ENCODE results near the gene WWOX.

WWOX gene

DNA sequence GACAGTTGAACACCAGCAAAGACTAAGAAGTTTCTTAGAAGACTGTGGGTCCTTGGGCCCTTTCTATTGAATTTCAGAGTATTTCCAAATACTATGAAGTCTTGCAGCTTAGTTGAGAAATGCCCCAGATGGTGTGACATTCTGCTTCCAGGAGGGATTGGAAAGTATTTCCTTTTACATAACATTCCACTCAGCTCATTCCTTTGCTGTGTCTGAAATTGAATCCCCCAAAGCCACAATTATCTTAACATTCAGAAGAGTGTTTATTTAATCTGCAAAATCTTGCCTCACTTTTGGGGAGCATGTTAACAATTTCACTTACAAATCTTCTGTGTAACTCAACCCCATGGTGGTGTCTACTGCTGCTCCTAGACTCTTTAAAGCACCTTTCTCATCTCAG, 307.7 kb downstream of the WWOX start:
- DNase-seq, result no peak

DNA sequence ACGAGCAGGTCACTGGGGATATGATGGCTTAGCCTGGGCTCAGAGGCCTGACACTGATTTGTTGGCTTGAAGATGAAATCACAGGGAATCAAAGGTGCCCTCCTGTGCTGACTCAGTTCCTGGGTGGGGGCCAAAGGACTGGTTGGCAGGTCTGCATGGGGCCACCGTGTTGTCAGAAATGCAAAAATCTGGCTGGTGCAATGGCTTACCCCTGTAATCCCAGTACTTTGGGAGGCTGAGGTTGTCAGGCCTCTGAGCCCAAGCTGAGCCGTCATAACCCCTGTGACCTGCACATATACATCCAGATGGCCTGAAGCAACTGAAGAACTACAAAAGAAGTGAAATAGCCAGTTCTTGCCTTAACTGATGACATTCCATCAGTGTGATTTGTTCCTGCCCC, 314.2 kb downstream of the WWOX start:
- DNase-seq, result no peak

DNA sequence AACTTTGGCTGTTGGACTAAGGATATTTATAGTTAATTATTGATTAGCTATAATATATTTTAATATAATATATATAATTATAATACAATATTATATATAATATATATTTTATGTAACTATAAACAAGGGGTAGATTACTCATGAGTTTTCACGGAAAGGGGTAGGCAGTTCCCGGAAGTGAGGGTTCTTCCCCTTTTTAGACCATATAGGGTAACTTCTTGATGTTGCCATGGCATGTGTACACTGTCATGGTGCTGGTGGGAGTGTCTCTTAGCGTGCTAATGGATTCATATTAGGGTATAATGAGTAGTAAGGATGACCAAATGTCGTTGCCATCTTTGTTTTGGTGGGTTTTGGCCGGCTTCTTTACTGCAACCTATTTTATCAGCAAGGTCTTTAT, 315.6 kb downstream of the WWOX start:
- no peak for DNase-seq

DNA sequence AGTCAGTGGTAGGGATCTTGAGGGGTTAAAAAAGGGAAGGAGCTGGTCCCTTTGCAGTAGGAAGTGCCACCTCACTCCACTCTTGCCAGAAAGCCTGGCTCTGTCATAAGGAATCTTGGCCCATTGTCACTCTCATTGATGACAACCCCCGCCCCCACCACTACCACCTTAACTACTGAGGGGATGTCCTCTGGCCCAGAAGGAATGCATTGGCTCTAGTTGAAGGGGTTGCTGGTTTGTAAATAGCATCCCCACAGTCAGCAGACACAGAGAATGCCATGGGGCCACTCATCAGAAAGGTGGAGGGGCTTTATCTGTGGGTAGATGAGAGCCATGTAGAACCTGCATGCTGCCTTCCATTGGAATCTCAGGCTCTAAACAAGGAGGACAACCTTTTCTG, 316.2 kb downstream of the WWOX start:
- DNase-seq, result no peak

DNA sequence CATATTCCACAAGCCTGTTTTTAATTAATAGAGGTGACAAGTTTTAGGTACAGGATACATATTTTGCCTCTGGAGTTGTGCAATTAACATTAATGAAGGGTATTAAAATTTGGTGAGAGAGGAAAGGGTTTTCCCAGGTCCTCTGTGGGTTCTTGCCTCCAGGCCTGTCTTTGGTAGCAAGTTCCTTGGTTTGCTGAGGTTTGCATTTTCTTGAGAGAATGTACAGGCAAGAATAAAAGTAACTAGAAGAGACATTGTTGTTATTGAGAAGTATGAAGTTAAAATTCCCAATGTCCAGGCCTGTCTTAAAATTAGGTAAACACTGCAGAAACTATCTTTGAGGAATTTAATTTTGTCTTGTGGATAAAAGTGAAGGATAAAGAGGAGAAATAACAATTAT, 316.9 kb downstream of the WWOX start:
- DNase-seq, result no peak

DNA sequence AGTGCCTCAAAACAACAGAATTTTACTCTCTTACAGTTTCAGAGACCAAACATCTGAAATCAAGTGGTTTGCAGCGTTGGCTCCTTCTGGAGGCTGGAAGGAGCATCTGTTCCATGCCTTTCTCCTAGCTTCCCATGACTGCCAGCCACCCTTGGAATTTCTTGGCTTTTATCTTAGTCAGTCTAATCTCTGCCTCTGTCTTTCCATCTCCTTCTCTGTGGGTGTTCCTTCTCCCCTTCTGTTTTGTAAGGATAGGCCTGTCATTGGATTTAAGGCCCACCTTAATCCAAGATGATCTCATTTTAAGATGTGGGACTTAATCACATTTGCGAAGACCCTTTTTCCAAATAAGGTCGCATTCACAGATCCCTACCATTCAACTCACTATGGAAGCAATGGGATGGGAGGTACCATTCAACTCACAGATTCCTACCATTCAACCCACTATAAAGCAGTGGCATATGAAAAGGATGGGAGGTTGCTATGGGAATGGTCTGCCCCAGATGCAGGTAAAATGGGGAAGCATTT, 321.8 kb downstream of the WWOX start:
- DNase-seq, result no peak

DNA sequence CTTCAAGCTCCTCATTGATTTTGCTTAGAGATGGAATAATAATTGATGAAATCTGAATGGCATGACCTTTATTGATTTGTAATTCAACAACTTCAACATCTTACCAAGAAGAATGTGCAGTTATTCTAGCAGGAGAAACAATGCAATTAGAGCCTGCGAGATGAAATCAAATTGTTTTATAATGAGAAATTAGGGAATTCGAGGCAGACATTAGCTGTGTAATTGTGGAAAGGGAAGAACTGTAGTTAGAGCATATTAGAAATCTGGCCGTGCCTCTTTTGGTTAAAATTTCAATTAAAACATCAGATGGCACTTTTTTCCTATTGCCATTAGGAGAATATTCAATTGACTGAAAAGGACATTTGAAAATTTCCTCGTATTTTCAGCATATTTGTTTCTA, 325.8 kb downstream of the WWOX start:
- DNase-seq, result no peak

DNA sequence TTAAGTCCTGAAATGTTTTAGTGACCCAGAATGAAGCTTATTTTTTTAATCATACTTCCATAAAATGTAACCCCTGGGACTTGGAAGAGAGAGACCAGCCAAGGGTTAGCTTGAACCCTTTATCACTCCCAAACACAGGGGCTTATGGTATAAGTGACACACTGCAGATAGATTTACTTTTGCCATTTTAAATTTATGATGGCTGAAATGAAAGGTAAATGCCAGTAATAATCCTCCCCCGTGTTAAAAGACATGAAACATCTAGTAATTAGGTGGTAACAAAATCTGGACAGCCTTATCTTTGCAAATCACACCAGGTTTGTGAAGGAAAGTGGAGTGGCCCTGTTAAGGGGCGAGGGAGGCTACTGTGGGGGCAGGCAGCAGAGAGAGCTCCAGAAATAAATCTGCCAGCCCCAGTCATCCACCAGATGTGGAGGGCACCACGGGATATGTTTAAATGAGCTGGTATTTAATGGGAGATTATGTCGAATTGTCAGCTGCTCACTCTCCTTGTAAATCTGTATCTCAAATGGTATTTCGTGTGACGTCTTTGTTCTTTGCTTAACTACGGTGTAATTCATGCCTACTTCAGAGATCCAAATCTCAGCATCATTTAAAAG, 326.5 kb downstream of the WWOX start:
- DNase-seq, result no peak

DNA sequence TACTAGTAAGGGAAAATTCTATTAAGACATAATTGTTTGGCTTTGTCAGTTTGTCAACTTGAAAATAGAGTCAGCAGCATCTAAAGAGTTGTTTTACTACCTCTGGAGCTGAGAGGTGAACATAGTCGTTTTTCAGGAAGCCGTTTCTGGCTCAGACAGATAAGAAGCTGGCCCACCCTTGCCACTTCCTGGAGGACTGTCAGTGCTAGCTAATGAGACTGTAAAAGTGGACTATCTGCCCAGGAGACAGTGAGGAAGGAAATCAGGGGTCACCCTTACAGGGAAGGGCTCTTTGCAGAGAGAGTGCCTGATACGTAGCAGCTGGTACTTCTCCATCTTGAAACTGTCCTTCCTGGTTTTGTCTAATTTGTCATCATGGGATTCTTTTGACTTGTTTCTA, 328.7 kb downstream of the WWOX start:
- DNase-seq, result no peak

DNA sequence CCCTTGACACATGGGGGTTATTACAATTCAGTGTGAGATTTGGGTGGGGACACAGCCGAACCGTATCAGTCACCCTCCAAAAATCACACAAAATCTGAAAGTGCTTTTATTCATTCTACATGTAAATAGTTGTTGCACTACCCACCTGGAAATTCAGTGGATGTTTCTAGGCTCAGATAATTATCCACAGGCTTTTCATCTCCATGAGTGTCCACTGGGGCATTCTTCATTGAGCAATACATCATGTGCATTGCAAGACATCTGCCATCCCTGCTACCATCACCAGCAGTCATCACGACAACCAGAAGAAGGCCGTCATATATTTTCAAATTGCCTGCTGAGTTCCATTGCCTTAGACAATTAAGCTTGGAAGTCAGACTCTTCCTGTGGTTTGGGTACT, 330.8 kb downstream of the WWOX start:
- no peak for DNase-seq

DNA sequence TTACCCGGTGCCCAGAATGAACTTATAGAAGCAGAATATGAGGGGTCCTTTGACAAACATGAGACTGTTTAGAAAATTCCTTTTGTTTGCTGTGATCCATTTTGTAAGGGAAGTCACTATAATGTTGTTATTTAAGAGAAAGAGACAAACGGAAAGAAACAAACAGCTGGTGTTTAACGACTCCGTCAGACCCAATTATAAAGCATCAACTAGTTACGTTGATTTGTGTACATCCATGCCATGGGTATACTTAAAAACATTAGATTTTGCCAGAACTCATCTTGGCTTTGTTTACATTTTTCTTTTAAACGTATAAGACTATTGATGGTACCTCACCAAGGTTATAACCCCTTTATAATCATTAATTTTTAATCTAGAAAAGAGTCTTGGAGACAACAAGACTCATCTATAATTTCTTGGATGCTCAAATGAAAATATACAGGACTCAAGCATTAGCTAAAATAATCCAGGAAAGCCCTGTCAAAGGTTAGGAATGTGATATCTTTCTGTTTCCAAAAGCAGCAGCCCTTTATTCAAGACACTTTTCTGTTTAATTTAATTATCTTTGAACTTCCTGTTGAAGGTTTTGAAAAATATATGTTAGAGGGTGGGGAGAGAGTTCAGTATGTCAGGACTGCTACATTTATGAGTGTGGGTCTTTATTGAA, 331.7 kb downstream of the WWOX start:
- no peak for DNase-seq

DNA sequence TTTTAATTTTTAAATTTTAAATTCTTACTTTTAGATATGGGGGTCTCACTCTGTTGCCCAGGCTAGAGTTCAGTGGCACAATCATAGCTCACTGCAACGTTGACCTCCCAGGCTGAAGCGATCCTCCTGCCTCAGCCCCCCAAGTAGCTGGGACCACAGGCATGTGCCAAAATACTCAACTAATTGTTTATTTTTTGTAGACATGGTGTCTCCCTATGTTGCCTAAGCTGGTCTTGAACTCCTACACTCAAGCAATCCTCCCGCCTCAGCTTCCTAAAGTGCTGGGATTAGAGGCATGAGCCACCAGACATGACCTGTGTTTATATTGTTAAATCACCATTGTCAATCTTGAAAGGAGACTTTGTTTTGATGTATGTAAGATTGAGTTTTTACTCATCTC, 332.2 kb downstream of the WWOX start:
- DNase-seq, result no peak

DNA sequence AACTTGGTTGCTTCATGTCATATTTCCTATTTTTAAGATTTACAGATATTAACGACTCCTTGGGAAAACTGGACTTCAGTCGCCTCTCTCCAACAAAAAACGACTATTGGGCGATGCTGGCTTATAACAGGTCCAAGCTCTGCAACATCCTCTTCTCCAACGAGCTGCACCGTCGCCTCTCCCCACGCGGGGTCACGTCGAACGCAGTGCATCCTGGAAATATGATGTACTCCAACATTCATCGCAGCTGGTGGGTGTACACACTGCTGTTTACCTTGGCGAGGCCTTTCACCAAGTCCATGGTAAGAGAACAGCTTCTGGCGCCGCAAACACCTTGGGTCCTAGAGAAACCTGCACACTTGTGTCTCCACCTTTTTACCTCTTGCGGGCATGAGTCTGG, 333.0 kb downstream of the WWOX start:
- DNase-seq, result no peak

DNA sequence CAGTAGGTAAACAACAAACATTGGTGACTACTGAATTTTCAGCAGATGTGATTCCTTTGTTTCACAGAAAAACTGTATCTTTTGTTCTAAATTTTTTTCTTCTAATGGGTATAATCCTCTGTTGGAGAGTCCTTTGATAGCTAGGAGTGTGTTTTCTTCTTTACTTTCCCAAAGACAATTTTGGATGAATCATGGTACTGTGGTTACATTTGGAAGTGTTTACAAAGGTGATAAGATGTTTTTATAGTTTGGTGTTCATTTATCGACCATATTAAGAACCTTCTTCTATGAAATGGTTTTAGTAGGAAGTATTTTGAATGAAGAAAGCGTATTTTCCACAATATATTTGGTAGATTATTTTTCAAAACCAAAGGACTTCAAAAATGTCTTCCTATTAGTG, 333.7 kb downstream of the WWOX start:
- DNase-seq, result no peak

DNA sequence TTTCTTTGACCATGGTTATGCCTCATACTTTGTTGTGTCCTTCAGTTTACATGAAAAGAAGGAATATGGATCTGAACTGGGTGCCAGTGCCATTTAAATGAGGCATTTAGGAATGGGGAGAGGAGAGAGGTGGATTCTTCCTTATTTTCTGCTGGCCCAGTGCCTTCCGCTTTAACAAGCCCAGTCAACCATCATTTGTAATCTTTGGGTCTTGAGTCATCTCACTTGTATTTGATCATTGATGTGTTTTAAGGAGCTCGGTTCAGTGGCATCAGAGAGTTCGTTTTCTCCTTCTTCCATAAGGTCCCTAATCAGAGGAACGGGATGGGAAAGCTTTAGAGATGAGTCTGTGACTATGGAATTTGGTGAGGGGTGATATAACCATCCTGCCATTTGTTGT, 334.9 kb downstream of the WWOX start:
- DNase-seq, result no peak

DNA sequence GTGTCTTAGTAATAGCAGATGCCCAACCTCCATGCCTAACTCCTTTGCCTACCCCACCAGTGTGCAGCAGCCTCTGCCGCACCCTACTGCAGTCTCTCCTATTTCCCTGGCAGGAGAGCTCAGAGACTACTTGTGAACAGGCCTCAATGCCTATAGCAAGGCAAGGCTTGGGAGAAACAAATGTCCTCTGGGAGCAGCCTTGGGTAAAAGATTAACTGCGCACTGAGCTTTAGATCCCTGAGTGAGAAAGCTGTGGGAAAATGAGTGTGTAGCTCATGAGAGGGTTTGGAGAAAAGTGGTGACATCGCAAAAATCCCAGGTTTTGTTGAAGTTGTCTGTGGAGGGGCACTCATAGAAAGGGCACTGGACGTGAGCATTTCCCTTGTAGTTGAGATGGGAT, 335.8 kb downstream of the WWOX start:
- DNase-seq, result no peak

DNA sequence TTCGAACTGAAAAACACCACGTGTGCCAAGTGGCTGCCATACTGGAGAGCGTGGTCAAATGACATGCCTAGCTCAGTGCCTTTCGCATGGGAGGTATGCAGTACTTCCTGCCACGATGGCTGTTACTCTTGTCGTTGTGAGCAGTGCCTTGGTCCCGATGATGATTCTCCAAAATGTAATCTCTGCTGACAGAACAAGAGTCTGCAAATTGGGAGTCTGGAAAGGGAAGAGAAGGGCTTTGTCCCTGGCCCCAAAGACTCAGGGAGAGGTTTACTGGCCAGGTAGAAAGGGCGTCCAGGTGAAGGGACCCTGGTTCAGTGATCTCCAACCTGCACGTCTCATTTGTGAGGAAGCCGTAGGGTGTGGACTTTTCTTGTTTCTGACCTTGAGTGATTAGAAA, 336.6 kb downstream of the WWOX start:
- no peak for DNase-seq

DNA sequence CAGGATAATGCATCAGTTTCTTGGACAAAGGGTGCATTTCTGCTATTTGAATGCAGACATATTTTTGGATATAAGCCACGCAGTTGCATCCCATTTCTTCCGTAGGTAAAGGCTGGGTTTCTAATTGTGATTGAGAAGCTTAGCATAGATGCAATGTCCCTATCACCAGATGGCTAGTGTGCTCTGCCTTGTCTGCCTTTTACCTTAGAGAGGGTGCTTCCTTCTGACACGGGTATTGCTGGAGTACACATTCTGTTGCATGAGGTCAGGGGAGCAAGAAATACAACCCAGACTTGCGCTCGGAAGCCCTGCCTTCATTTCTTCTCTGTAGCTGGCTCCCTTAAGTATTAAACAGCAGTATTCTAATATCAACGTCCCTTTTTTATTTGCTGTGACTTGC, 337.4 kb downstream of the WWOX start:
- no peak for DNase-seq

DNA sequence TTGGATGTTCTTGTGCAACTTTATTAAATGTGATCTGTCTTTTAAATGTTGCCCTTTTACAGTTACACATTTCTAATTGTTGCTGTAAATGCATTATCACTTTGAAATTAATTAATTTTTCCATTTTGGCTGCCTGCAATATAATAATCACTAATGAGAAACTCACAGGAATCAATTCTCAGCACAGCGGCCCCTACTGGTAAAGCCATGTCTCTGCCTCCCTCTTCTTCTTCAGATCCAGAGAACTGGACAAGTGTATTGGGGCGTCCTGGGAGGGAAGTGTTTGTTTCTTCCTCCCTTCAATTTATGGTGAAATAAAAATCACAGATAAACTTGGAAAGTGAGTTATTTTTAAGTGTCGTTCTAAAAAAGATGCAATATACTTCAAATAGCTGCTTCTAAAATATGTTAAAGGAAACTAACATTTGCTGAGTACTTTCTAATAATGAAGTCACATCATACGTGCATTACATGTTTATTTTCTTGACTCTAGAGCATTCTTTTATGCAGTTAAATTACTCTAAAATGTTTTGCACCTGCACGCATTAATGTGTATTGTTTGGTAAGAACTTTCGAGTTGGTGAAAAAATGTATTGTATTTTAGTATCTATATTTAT, 338.0 kb downstream of the WWOX start:
- DNase-seq, result peak; percentile 54

DNA sequence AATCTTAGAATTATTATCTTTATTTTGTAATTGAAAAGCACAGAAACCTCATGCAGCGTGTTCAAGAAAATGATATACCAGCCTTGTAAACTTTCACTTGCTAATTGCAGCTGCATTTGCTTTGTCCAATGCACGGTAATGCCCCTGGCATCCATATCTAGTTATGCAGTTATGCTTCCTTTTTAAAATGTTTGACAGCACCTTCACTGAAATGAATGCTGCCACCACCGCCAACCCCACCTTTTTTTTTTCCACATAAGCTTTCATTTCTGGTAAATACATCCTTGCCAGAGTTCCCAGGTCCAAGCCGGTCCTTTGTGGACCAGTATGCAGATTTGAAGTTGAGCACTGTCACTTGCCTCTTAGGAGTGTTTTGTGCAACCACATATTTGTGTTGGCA, 338.8 kb downstream of the WWOX start:
- no peak for DNase-seq

DNA sequence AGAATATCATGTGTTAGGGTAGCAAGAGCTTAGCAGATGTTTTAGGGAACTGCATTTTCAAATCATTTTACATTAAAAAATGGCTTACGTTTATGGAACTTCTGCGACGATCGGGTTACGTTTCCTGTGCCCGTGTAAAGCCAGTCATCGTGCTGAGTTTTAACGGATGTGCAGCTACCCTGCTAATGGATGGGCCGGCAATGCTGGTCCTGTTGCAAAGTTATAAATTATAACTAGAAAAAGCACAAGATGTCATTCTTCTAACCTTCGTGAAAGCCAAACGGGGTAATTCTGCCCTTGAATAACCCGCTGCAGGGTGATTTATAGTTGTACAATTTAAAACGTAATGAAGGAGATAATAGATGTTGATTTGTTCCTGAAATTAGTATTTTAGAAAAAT, 339.2 kb downstream of the WWOX start:
- no peak for DNase-seq

DNA sequence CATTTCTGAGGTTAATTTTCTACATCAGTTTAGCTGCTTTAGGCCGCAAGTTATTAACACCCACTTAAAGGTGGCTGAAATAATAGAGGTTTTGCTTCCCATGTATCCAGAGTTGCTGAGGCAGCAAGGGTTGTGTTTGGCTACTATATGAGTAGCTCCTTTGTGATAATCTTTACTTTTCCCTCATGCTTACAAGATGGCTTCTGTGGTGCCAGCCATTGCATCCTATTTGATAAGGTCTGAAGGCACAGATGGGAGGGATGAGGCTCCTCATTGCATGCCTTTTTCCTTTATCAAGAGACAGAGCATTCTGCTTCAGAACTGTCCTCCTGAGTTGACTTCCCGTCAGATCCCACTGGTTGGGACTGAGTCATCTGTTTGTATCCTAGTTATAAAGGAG, 340.2 kb downstream of the WWOX start:
- no peak for DNase-seq

DNA sequence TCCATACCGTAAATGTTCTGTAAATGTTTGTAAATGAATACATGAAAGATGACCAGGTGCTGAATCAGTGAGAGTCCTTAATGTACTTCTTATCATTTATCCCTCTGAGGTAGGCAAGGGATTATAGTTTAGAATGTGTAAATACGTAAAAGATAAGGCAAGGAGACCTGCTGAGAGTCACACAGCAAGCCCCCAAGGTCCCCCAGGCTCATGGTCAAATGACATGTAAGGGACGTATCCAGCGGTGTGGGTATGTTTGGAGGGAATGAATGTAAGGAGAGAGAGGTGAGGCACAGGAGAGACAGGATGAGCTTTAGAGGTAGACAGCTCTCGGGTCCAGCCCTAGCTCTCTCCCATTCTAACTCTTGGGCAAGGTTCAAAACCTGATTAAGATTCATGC, 341.8 kb downstream of the WWOX start:
- DNase-seq, result no peak

DNA sequence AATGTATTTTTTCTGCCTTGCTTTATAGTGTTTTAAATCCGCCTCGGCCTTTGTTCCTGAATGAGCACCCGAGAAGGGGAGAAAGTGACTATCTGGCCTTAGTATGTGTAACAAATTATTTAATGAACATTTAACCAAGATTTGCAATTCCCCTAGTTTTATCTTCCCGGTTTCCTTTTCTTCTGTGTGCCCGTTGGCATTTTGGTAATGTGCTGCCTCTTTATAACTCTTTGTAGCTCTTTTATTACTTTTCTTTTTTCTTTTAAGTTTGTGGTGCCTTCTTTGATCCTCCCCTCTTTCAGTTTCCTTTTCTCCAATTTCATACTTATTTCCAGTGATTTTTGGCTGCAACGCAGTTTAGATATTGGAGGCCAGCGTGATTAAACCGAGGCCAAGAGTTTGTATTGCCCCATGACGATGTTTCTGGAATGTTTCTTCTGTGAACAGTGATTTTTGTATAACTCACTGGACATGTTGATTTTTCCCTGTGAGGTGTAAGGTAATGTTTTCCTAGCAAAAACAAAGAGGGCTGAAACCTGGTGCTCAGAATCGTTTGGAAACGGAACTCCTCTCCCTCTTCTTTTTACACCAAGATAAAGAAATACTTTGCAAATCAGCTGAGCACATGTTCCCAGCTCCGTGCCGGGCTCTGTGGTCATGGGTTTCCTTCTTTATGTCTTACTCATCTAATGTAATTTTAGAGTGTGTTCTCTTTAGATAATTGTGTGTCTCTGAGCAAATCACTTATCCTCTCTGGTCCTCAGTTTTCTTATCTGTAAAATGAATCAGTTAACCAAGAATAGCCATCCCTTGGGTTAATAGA, 344.3 kb downstream of the WWOX start:
- DNase-seq, result no peak
